ENCODE data around the gene BCL11A.

- TF ChIP-seq CTCF (IDR thresholded peaks at IDR 0.05) (no peak), EP300 (IDR thresholded peaks at IDR 0.05) (no peak)
These were observed 42.7 kb downstream of the BCL11A start for GRCh38 chr2:60510713-60511112.

All from upper lobe of left lung (tissue), 4 donors.